Measurements from ENCODE around the gene ATP5MC2. TPM values are rescaled to one million over a fixed set of nuclear protein-coding genes. Genes with fewer than 3 reads are reported as not detected.

Gene ATP5MC2
- total RNA-seq, 2 donors from 2014 or later: 221 to 334 TPM

DNA sequence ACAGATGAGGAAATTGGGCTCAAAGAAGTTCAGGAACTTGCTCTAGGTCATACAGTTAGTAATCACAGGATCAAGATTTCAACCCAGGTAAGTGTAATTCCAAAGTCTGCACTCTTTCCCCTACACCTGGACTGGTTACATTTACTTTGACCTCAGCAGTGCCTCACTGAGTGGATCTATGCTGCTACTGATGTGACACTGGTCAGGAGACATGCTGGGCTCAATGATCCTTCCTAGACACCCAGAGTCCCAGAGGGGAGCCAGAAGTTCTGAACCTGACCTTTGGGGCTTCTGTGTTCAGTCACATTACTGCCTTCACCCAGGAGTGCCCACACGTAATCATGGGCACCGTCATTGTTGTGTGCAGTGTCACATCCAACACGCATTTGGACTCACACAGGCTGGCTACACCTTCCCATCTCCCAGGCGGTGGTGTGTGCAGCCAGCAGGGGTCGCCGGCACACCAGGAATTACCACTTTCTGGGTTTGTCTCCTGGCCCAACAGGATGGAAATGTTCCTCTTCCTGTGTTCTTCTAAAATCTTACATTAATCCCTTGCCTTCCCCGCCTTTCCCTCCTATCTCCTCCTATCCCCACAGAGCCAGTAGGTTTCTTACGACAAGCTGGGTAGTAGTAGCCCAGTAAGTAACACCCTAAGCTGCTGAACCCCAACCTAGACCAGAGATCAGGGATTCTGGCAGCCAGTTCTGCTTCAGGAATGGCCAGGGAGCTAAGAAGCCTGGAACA, 25.8 kb upstream of the ATP5MC2 start:
- H3K36me3 Mint-ChIP-seq: no peaks in the 10 kb centered on the region
- H3K9me3 Mint-ChIP-seq: no peaks in the 10 kb centered on the region
- ATAC-seq (peak; percentile 81 to 88), DNase-seq (ENCODE audit: low spot score) (peak; percentile 77)
- H3K27ac Mint-ChIP-seq: no peak overlapping the region
- peaks cover 4 to 8% of the 10 kb centered on the region in 2 donors for H3K4me1 Mint-ChIP-seq (ENCODE audit: low read depth in 2 of 2)
- no peak overlapping the region for H3K4me3 Mint-ChIP-seq
- peaks cover 48 to 75% of the 10 kb centered on the region in 2 donors for H3K27me3 Mint-ChIP-seq

GRCh38 chr12:53700567-53700966, 24.7 kb upstream of the ATP5MC2 start:
- Mint-ChIP-seq H3K36me3 (no peaks in the 10 kb centered on the region), H3K4me1 (ENCODE audit: low read depth in 2 of 2) (peaks cover 9 to 16% of the 10 kb centered on the region in 2 donors), H3K27me3 (peaks cover 51 to 75% of the 10 kb centered on the region in 2 donors), H3K4me3 (no peak overlapping the region), H3K9me3 (no peaks in the 10 kb centered on the region), H3K27ac (no peak overlapping the region)
- ATAC-seq: no peak
- DNase-seq (ENCODE audit: low spot score): no peak

- Mint-ChIP-seq H3K9me3 (no peaks in the 10 kb centered on the region), H3K27me3 (peaks cover 57 to 83% of the 10 kb centered on the region in 2 donors), H3K4me1 (ENCODE audit: low read depth in 2 of 2) (peaks cover 15 to 23% of the 10 kb centered on the region in 2 donors), H3K36me3 (no peaks in the 10 kb centered on the region), H3K27ac (no peak overlapping the region), H3K4me3 (no peak overlapping the region)
- no peak for DNase-seq (ENCODE audit: low spot score)
- ATAC-seq: no peak
Observed at GRCh38 chr12:53699678-53700025, 23.8 kb upstream of the ATP5MC2 start.

GRCh38 chr12:53698948-53699677, 23.2 kb upstream of the ATP5MC2 start:
- Mint-ChIP-seq H3K27ac (no peak overlapping the region), H3K9me3 (no peaks in the 10 kb centered on the region), H3K36me3 (no peaks in the 10 kb centered on the region), H3K4me3 (no peak overlapping the region), H3K27me3 (peaks cover 60 to 83% of the 10 kb centered on the region in 2 donors), H3K4me1 (ENCODE audit: low read depth in 2 of 2) (peaks cover 20 to 28% of the 10 kb centered on the region in 2 donors)
- ATAC-seq: no peak
- no peak for DNase-seq (ENCODE audit: low spot score)

DNA sequence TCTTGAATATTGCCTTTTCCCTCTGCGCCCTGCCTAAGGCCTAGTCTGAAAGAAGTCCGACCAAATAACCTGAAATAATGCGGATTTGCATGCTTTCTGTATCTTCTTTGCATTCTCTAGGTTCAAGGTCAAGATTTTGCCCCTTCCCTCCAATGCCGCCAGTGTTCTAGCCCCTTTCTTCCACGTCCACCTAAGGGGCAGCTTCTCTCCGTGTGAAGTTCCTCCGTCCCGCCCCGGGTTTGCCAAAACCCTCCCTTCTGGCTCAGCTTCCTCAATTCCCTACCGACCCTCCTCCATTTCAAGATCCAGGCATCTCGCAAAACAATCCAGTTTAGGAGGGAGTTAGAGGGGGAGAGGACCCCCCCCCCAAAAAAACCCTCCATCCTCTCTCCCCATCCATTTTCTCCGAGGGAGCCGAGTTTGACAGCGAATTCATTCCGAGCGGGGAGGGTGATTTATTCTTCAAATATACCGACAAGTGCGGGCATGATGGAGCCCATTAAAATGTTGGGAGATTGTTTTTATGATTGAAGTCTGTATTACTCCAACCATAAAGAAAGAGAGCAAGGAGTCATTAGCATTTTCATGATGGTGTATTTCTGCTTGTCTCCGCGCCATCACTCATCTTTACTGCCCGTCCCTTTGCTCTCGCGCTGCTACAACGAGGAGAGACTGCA, 20.9 kb upstream of the ATP5MC2 start:
- no peak for DNase-seq (ENCODE audit: low spot score)
- Mint-ChIP-seq H3K27me3 (peaks cover 57 to 83% of the 10 kb centered on the region in 2 donors), H3K4me1 (ENCODE audit: low read depth in 2 of 2) (peaks cover 20 to 27% of the 10 kb centered on the region in 2 donors), H3K4me3 (peak overlapping the region; percentile 40), H3K36me3 (no peaks in the 10 kb centered on the region), H3K9me3 (no peaks in the 10 kb centered on the region), H3K27ac (no peak overlapping the region)
- no peak for ATAC-seq

DNA sequence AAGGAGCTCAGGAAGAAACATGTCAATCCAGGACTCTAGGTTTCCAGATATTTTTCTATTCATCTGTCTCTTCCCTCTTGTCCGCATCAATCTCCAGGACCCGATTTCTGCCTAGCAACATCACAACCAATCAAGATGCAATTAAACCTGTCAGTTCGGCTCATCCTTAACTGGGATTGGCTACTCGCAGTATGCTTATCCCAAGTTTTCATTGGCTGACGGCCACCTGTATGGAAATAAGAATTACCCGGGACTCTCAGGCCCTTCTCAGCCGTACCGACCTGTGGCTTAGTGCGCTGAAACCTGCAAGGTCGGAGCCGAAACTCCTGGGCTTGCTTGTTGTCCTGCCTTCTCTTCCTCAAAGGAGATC, 20.4 kb upstream of the ATP5MC2 start:
- Mint-ChIP-seq H3K27ac (no peak overlapping the region), H3K4me3 (peak overlapping the region; percentile 40), H3K9me3 (no peaks in the 10 kb centered on the region), H3K27me3 (peaks cover 57 to 83% of the 10 kb centered on the region in 2 donors), H3K4me1 (ENCODE audit: low read depth in 2 of 2) (peaks cover 20 to 27% of the 10 kb centered on the region in 2 donors), H3K36me3 (no peaks in the 10 kb centered on the region)
- ATAC-seq (peak in 1 of 2 donors; percentile 65), DNase-seq (ENCODE audit: low spot score) (no peak)

DNA sequence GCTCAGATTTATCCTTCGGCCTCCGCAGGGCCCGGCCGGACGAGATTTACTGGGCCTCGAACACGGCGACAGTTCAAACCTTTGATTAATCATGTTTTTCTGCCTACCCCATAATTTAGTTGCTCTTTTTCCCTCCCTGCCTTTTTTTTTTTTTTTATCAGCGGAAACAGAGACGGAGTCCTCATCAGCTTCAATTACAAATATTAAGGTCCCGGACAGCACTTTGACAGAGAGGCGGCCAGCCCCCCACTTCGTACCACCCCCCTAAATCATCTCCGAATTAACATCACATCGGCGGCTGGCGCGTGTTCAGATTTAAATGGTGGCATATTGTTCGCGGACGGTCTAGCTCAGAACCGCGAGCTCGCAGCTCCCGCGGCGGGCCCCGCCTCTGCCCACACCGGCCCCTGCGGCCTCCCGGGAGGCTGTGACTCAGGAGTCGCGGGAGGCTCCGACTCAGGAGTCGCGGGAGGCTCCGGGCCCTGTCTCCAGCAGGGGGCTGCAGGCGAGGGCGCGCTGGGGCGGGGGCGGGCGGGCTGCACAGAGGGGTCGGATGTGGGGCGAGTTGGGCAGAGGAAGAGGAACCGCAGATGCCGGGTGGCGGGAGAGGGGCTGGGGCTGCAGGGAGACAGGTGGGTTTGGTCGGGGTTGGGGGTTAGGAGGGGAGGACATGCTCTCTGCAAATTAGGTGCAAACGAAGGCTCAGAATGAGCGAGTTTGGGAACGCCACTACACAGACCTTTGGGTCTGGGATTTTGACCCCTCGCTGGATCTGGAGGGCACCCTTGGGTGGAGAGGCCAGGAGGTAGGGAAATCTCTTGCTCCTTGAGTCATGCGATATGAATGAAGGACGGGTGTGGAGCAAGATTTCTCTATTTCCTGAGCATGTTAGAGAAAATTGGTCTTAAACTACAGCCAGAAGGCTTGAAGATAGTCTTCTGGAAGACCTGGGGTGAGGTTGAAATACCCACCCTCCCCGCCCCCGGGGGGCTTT, 19.6 kb upstream of the ATP5MC2 start:
- Mint-ChIP-seq H3K4me1 (ENCODE audit: low read depth in 2 of 2) (peaks cover 20 to 27% of the 10 kb centered on the region in 2 donors), H3K4me3 (peak overlapping the region; percentile 66), H3K27ac (peak overlapping the region in 1 of 2 donors; percentile 39), H3K36me3 (no peaks in the 10 kb centered on the region), H3K27me3 (peaks cover 60 to 75% of the 10 kb centered on the region in 2 donors), H3K9me3 (no peaks in the 10 kb centered on the region)
- ATAC-seq: peak; percentile 60 to 78
- DNase-seq (ENCODE audit: low spot score): no peak

DNA sequence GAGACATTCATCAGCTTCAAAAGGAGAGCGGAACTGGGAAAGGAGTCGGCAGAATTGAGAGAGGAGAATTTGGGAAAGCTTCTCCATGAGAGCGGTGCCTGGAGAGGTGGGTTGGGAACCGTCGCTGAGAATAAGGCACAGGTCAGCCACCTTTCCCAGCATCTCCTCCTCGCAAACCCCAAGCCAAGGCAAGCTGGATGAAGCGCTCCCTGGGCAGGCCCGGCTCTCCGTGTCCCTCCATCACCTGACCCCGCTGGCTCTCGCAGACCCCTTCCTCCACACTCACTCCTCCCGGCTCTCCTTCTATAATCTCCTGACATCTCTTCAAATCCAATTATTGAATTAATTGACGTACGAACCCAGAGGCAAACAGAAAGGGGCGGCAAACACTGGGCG, 18.9 kb upstream of the ATP5MC2 start:
- no peak for ATAC-seq
- no peak for DNase-seq (ENCODE audit: low spot score)
- Mint-ChIP-seq H3K4me3 (peak overlapping the region; percentile 66), H3K4me1 (ENCODE audit: low read depth in 2 of 2) (peaks cover 20 to 27% of the 10 kb centered on the region in 2 donors), H3K36me3 (no peaks in the 10 kb centered on the region), H3K27ac (peak overlapping the region in 1 of 2 donors; percentile 39), H3K27me3 (peaks cover 53 to 68% of the 10 kb centered on the region in 2 donors), H3K9me3 (no peaks in the 10 kb centered on the region)

DNA sequence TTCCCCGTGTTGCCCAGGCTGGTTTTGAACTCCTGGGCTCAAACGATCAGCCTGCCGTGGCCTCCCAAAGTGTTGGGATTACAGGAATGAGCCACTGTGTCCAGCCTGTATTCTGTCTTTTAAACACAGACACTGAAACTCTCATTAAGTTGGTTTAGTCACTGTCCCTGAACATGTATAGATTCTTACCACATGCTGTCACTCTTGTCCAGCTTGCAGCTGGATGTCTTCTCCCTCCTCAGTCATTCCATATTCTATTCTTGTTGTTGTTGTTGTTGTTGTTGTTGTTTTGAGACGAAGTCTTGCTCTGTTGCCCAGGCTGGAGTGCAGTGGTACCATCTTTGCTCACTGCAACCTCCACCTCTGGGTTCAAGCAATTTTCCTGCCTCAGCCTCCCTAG, 12.3 kb upstream of the ATP5MC2 start:
- H3K27ac Mint-ChIP-seq: no peak overlapping the region
- no peaks in the 10 kb centered on the region for H3K4me1 Mint-ChIP-seq (ENCODE audit: low read depth in 2 of 2)
- no peaks in the 10 kb centered on the region for H3K9me3 Mint-ChIP-seq
- ATAC-seq: no peak
- no peaks in the 10 kb centered on the region for H3K36me3 Mint-ChIP-seq
- peaks cover 29 to 31% of the 10 kb centered on the region in 2 donors for H3K27me3 Mint-ChIP-seq
- no peak overlapping the region for H3K4me3 Mint-ChIP-seq
- no peak for DNase-seq (ENCODE audit: low spot score)

- no peak for ATAC-seq
- Mint-ChIP-seq H3K27me3 (peaks cover 19 to 22% of the 10 kb centered on the region in 2 donors), H3K36me3 (no peaks in the 10 kb centered on the region), H3K9me3 (no peaks in the 10 kb centered on the region), H3K4me1 (ENCODE audit: low read depth in 2 of 2) (no peaks in the 10 kb centered on the region), H3K27ac (no peak overlapping the region), H3K4me3 (no peak overlapping the region)
- no peak for DNase-seq (ENCODE audit: low spot score)
Observed at GRCh38 chr12:53686436-53686835, 10.6 kb upstream of the ATP5MC2 start.

DNA sequence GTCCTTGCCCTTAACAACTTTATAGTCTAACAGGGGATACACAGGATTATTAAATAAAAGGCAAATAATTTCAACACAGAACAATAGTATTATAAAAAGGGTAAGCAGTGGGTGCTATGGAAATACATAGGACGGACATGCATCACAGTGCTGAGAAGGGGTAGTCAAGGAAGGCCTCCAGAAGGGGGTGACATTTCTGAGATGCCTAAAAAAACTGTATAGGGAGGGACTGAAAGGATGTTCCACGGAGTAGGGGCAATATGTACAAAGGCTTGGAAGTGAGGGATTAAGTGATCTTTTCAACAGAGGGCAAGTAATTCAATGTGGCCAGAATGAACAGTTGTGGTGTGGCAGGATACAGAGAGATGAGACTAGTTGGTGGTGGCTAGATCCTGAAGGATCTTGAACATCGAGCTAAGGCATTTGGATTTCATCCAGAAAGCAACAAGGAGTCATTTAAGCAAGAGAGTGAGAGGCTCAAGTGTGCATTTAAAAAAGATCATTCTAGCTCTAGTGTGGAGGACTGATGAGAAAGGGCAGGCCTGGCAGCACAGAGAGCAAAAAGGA, 8.9 kb upstream of the ATP5MC2 start:
- H3K36me3 Mint-ChIP-seq: no peaks in the 10 kb centered on the region
- no peak for ATAC-seq
- H3K27me3 Mint-ChIP-seq: peaks cover 20 to 25% of the 10 kb centered on the region in 2 donors
- H3K4me1 Mint-ChIP-seq (ENCODE audit: low read depth in 2 of 2): no peaks in the 10 kb centered on the region
- no peak for DNase-seq (ENCODE audit: low spot score)
- H3K27ac Mint-ChIP-seq: no peak overlapping the region
- no peak overlapping the region for H3K4me3 Mint-ChIP-seq
- no peaks in the 10 kb centered on the region for H3K9me3 Mint-ChIP-seq

DNA sequence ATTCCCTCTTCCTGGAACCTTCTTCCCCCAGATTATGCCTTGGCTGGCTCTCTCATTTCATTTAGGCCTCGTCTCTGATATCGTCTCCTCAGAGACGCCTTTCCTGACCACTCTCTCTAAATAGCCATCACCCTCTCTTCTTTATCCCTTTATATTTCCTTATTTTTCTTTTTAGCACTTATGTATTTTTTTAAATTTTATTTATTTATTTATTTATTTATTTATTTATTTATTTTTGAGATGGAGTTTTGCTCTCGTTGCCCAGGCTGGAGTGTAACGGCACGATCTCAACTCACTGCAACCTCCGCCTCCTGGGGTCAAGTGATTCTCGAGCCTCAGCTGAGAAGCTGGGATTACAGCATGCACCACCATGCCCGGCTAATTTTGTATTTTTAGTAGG, 8.1 kb upstream of the ATP5MC2 start:
- H3K36me3 Mint-ChIP-seq: no peaks in the 10 kb centered on the region
- H3K27me3 Mint-ChIP-seq: peaks cover 25 to 32% of the 10 kb centered on the region in 2 donors
- H3K4me1 Mint-ChIP-seq (ENCODE audit: low read depth in 2 of 2): no peaks in the 10 kb centered on the region
- H3K9me3 Mint-ChIP-seq: no peaks in the 10 kb centered on the region
- H3K4me3 Mint-ChIP-seq: no peak overlapping the region
- DNase-seq (ENCODE audit: low spot score): no peak
- no peak overlapping the region for H3K27ac Mint-ChIP-seq
- no peak for ATAC-seq

DNA sequence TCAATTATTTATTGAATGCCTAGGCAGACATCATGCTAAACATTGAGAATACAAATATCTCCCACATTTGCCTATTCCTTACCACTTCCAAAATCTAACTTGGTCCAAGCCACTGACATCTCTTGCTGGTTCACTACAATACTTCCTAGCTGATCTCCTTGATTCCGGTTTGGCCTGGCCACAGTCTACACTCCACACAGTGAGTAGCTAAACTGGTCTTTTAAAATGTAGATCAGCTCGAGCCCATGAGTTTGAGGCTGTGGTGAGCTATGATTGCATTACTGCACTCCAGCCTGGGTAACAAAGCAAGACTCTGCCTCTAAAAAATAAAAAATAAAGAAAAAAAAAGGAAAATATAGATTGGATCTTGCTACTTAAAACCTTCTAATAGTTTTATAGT, 7.6 kb upstream of the ATP5MC2 start:
- Mint-ChIP-seq H3K9me3 (no peaks in the 10 kb centered on the region), H3K36me3 (no peaks in the 10 kb centered on the region), H3K27me3 (peaks cover 25 to 32% of the 10 kb centered on the region in 2 donors), H3K27ac (no peak overlapping the region), H3K4me3 (no peak overlapping the region), H3K4me1 (ENCODE audit: low read depth in 2 of 2) (no peaks in the 10 kb centered on the region)
- no peak for DNase-seq (ENCODE audit: low spot score)
- ATAC-seq: no peak

Data from natural killer cell treated with Interleukin-12 subunit alpha and Interleukin-12 subunit beta and Interleukin-15 and Interleukin-18, amount 100 ng/mL, for 72 hours (primary cell).